Muscle of leg (tissue), 11 donors: ENCODE results near the gene ICE2. TPM values are rescaled to one million over a fixed set of nuclear protein-coding genes. Genes with fewer than 3 reads are reported as not detected.

ENCODE experiments used
- DNase-seq: peaks from one replicate; pipeline ENCODE4 v3.0.0; 2013
- H3K27ac ChIP-seq: one replicate; pipeline ENCODE4 v1.5.1; 2013; ENCODE audit warnings: mild to moderate bottlenecking, low read length, control low read depth
- H3K27me3 ChIP-seq: one replicate; pipeline ENCODE4 v1.6.1; 2013; ENCODE audit warnings: low read length; ENCODE audit not compliant: control insufficient read depth, insufficient read depth
- H3K36me3 ChIP-seq: one replicate; pipeline ENCODE4 v1.6.1; 2013; ENCODE audit warnings: low read length; ENCODE audit not compliant: control insufficient read depth, insufficient read depth
- H3K4me1 ChIP-seq: one replicate; pipeline ENCODE4 v1.6.1; 2013; ENCODE audit warnings: low read length; ENCODE audit not compliant: control insufficient read depth, insufficient read depth
- H3K4me3 ChIP-seq: one replicate; pipeline ENCODE4 v1.5.1; 2013; ENCODE audit warnings: low read length, control low read depth
- H3K9me3 ChIP-seq: replicated peaks from 2 replicates; pipeline ENCODE4 v1.6.1; 2013; ENCODE audit warnings: low read depth, low read length; ENCODE audit not compliant: control insufficient read depth
- WGBS: methylation state at CpG from one replicate; pipeline ENCODE4 v1.1.5; 2013; ENCODE audit warnings: missing lambda C conversion rate; ENCODE audit not compliant: insufficient coverage; 5-methylcytosine and 5-hydroxymethylcytosine counted together
- polyA plus RNA-seq, 8 donors: library from polyadenylated mRNA; unstranded; fragments of 120-200 nt; gene quantifications; one replicate each; pipeline versions ENCODE4 v1.2.1 to v1.2.3, GENCODE V29; 2013; ENCODE audit warnings: inconsistent platforms in 1 of 8, low replicate concordance in 1 of 8; ENCODE audit not compliant: insufficient read length in 8 of 8, insufficient read depth in 1 of 8
- total RNA-seq: library from RNA; stranded (reverse); fragments of 120-200 nt; gene quantifications from one replicate; pipeline ENCODE4 v1.2.4, GENCODE V29; 2013

ICE2 gene
- total and polyA plus RNA-seq, 9 donors, result 29.3 to 40.3 (median 30.1) TPM

- Histone ChIP-seq H3K27me3 (no peaks in the 10 kb centered on the region), H3K4me3 (no peak overlapping the region), H3K4me1 (no peaks in the 10 kb centered on the region), H3K9me3 (no peaks in the 10 kb centered on the region), H3K27ac (no peak overlapping the region), H3K36me3 (peaks cover 8% of the 10 kb centered on the region)
- no CpG with 5 or more reads among the region's 2 CpGs for WGBS
- no peak for DNase-seq
These were observed 53.5 kb downstream of the ICE2 start for GRCh38 chr15:60425461-60425860.

GRCh38 chr15:60424006-60424405 lies 54.9 kb downstream of the ICE2 start:
- H3K36me3 ChIP-seq, result peaks cover 4% of the 10 kb centered on the region
- WGBS, result 93% methylated on average over 1 of the region's 1 CpG
- no peak overlapping the region for H3K27ac ChIP-seq

GRCh38 chr15:60423537-60423936 lies 55.4 kb downstream of the ICE2 start:
- WGBS, result no CpG with 5 or more reads among the region's 2 CpGs
- DNase-seq, result peak; percentile 93
- H3K27ac ChIP-seq, result peak overlapping the region; percentile 64

More at GRCh38 chr15:60424006-60424405, 54.9 kb downstream of the ICE2 start:
- H3K4me3 ChIP-seq, result no peak overlapping the region
- DNase-seq, result no peak
- H3K9me3 ChIP-seq, result no peaks in the 10 kb centered on the region
- H3K4me1 ChIP-seq, result no peaks in the 10 kb centered on the region
- no peaks in the 10 kb centered on the region for H3K27me3 ChIP-seq

GRCh38 chr15:60421544-60421943 lies 57.4 kb downstream of the ICE2 start:
- Histone ChIP-seq H3K27me3 (no peaks in the 10 kb centered on the region), H3K9me3 (no peaks in the 10 kb centered on the region), H3K4me1 (no peaks in the 10 kb centered on the region), H3K36me3 (peaks cover 4% of the 10 kb centered on the region), H3K27ac (peak overlapping the region; percentile 52), H3K4me3 (no peak overlapping the region)
- WGBS, result no CpG with 5 or more reads among the region's 1 CpG
- DNase-seq, result peak; percentile 84

More at GRCh38 chr15:60423537-60423936, 55.4 kb downstream of the ICE2 start:
- no peaks in the 10 kb centered on the region for H3K27me3 ChIP-seq
- no peaks in the 10 kb centered on the region for H3K4me1 ChIP-seq
- no peak overlapping the region for H3K4me3 ChIP-seq
- no peaks in the 10 kb centered on the region for H3K9me3 ChIP-seq
- H3K36me3 ChIP-seq, result peaks cover 4% of the 10 kb centered on the region

- Histone ChIP-seq H3K27me3 (no peaks in the 10 kb centered on the region), H3K4me3 (no peak overlapping the region), H3K9me3 (no peaks in the 10 kb centered on the region), H3K4me1 (no peaks in the 10 kb centered on the region), H3K36me3 (peaks cover 3% of the 10 kb centered on the region), H3K27ac (no peak overlapping the region)
- WGBS, result 70% methylated on average over 2 of the region's 2 CpGs
- no peak for DNase-seq
These were observed 58.7 kb downstream of the ICE2 start for GRCh38 chr15:60420203-60420716.

- no peaks in the 10 kb centered on the region for H3K9me3 ChIP-seq
- WGBS, result no CpG with 5 or more reads among the region's 2 CpGs
- H3K27ac ChIP-seq, result peak overlapping the region; percentile 10
- H3K27me3 ChIP-seq, result no peaks in the 10 kb centered on the region
- no peak overlapping the region for H3K4me3 ChIP-seq
- H3K36me3 ChIP-seq, result peaks cover 3% of the 10 kb centered on the region
- DNase-seq, result peak; percentile 84
- H3K4me1 ChIP-seq, result no peaks in the 10 kb centered on the region
These were observed 59.2 kb downstream of the ICE2 start for GRCh38 chr15:60419753-60420152.

GRCh38 chr15:60418096-60418495 lies 60.8 kb downstream of the ICE2 start:
- Histone ChIP-seq H3K36me3 (peaks cover 3% of the 10 kb centered on the region), H3K4me3 (no peak overlapping the region), H3K9me3 (no peaks in the 10 kb centered on the region), H3K4me1 (peaks cover 8% of the 10 kb centered on the region), H3K27ac (no peak overlapping the region), H3K27me3 (no peaks in the 10 kb centered on the region)
- 69% methylated on average over 3 of the region's 3 CpGs for WGBS
- DNase-seq, result no peak

- no peaks in the 10 kb centered on the region for H3K9me3 ChIP-seq
- H3K4me3 ChIP-seq, result no peak overlapping the region
- peaks cover 13% of the 10 kb centered on the region for H3K4me1 ChIP-seq
- DNase-seq, result no peak
- no peaks in the 10 kb centered on the region for H3K27me3 ChIP-seq
- H3K36me3 ChIP-seq, result peaks cover 1% of the 10 kb centered on the region
- WGBS, result 100% methylated on average over 3 of the region's 4 CpGs
- H3K27ac ChIP-seq, result no peak overlapping the region
These were observed 61.8 kb downstream of the ICE2 start for GRCh38 chr15:60417112-60417511.

- no peak overlapping the region for H3K4me3 ChIP-seq
- no peaks in the 10 kb centered on the region for H3K9me3 ChIP-seq
- 100% methylated on average over 3 of the region's 3 CpGs for WGBS
- H3K27me3 ChIP-seq, result no peaks in the 10 kb centered on the region
- no peak overlapping the region for H3K27ac ChIP-seq
- no peaks in the 10 kb centered on the region for H3K36me3 ChIP-seq
- H3K4me1 ChIP-seq, result peaks cover 15% of the 10 kb centered on the region
- no peak for DNase-seq
These were observed 62.5 kb downstream of the ICE2 start for GRCh38 chr15:60416484-60416883.

- DNase-seq, result no peak
- no peaks in the 10 kb centered on the region for H3K9me3 ChIP-seq
- 41% methylated on average over 6 of the region's 10 CpGs for WGBS
- H3K27ac ChIP-seq, result peak overlapping the region; percentile 78
- H3K27me3 ChIP-seq, result no peaks in the 10 kb centered on the region
- H3K4me1 ChIP-seq, result peaks cover 15% of the 10 kb centered on the region
- H3K4me3 ChIP-seq, result no peak overlapping the region
- H3K36me3 ChIP-seq, result no peaks in the 10 kb centered on the region
These were observed 64.8 kb downstream of the ICE2 start for GRCh38 chr15:60414016-60414682.
